Smooth muscle cell (in vitro differentiated cells): Measurements from ENCODE around the gene TMEM258. TPM values are rescaled to one million over a fixed set of nuclear protein-coding genes. Genes with fewer than 3 reads are reported as not detected.

Experiments used
- DNase-seq: peaks from one replicate; lab custom pipeline; 2025; ENCODE audit not compliant: unreplicated experiment; lab: John Stamatoyannopoulos, UW
- H2AFZ ChIP-seq: fragments of 200-600 bp; sonication (generic); 2 replicates; pipeline ENCODE4 v1.6.0; 2016; ENCODE audit warnings: antibody characterized with exemption, low read depth, mild to moderate bottlenecking
- H3F3A ChIP-seq: fragments of 200-600 bp; sonication (generic); 2 replicates; pipeline ENCODE4 v1.6.0; 2017; ENCODE audit warnings: antibody characterized with exemption, low read depth
- H3K27ac ChIP-seq: fragments of 200-600 bp; sonication (generic); 2 replicates; pipeline ENCODE4 v1.5.1; 2016; ENCODE audit warnings: low read depth, mild to moderate bottlenecking
- H3K27me3 ChIP-seq: fragments of 200-600 bp; sonication (generic); 2 replicates; pipeline ENCODE4 v1.6.1; 2016; ENCODE audit warnings: low read depth, mild to moderate bottlenecking
- H3K36me3 ChIP-seq: fragments of 200-600 bp; sonication (generic); 2 replicates; pipeline ENCODE4 v1.5.1; 2016; ENCODE audit warnings: low read depth
- H3K4me1 ChIP-seq: fragments of 200-600 bp; sonication (generic); 2 replicates; pipeline ENCODE4 v1.5.1; 2016; ENCODE audit warnings: low read depth
- H3K4me2 ChIP-seq: fragments of 200-600 bp; sonication (generic); 2 replicates; pipeline ENCODE4 v1.6.0; 2016; ENCODE audit warnings: mild to moderate bottlenecking
- H3K4me3 ChIP-seq: fragments of 200-600 bp; sonication (generic); 2 replicates; pipeline ENCODE4 v1.5.1; 2016; ENCODE audit warnings: mild to moderate bottlenecking
- H3K79me2 ChIP-seq: fragments of 200-600 bp; sonication (generic); 2 replicates; pipeline ENCODE4 v1.6.0; 2016; ENCODE audit warnings: low read depth, mild to moderate bottlenecking
- H3K9ac ChIP-seq: fragments of 200-600 bp; sonication (generic); 2 replicates; pipeline ENCODE4 v1.6.0; 2016; ENCODE audit warnings: low read depth
- H3K9me3 ChIP-seq: fragments of 200-600 bp; sonication (generic); replicated peaks from 2 replicates; pipeline ENCODE4 v1.5.1; 2016; ENCODE audit warnings: low read depth
- H4K20me1 ChIP-seq: fragments of 200-600 bp; sonication (generic); 2 replicates; pipeline ENCODE4 v1.6.0; 2016; ENCODE audit warnings: low read depth
- CTCF ChIP-seq: fragments of 200-600 bp; sonication (generic); IDR thresholded peaks from 2 replicates; pipeline ENCODE4 v1.5.1; 2017; ENCODE audit warnings: borderline replicate concordance, mild to moderate bottlenecking, antibody characterized with exemption; ENCODE audit not compliant: insufficient read depth, poor library complexity, severe bottlenecking
- WGBS: methylation state at CpG from one replicate; pipeline ENCODE4 v1.1.7; 2016; ENCODE audit warnings: low lambda C conversion rate; 5-methylcytosine and 5-hydroxymethylcytosine counted together
- polyA plus RNA-seq: library from polyadenylated mRNA; unstranded; fragments of >200 nt; fragmentation: Nextera tagmentation; extraction: Ambion mirVana; gene quantifications from 2 replicates; pipeline ENCODE4 v1.2.1, GENCODE V29; 2016
- total RNA-seq: library from RNA; depleted of rRNA; stranded (reverse); fragments of >200 nt; gene quantifications from 2 replicates; pipeline ENCODE4 v1.2.3, GENCODE V29; 2014

TMEM258 gene
- total and polyA plus RNA-seq, 2 experiments from 2014 or later, result 118 to 300 TPM

DNA sequence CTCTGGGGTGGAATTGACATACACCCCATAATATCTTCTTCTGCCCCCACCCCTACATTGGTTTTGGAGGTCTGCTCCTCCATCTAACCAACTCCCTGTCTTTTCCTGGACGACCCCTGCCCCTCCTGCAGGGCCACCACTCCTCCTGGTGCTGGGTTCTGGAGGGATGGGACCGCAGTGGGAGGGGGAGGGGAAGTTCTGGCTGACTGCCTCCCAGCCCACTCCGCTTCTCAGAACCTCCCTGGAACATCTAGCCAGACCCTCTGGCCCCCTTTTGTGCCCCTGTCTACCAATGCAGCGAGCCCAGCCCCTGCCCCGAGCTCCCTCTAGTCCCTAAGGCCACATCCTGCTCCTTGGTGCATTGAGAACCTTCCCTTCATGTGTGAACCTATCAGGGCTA, 38.7 kb downstream of the TMEM258 start:
- no peaks in the 10 kb centered on the region for H3K27me3 ChIP-seq
- H3F3A ChIP-seq, result peaks cover 8% of the 10 kb centered on the region
- H3K4me1 ChIP-seq, result peaks cover 40% of the 10 kb centered on the region
- H4K20me1 ChIP-seq, result peaks cover 11% of the 10 kb centered on the region
- TF ChIP-seq CTCF, result no peak
- peak overlapping the region; percentile 60 for H3K27ac ChIP-seq
- H3K9me3 ChIP-seq, result no peaks in the 10 kb centered on the region
- no peaks in the 10 kb centered on the region for H3K36me3 ChIP-seq
- peaks cover 53% of the 10 kb centered on the region for H3K79me2 ChIP-seq
- WGBS, result 43% methylated on average over 5 of the region's 5 CpGs
- DNase-seq, result no peak
- H3K9ac ChIP-seq, result peak overlapping the region; percentile 56
- H2AFZ ChIP-seq, result no peak overlapping the region
- peak overlapping the region; percentile 89 for H3K4me2 ChIP-seq
- H3K4me3 ChIP-seq, result peak overlapping the region; percentile 79

GRCh38 chr11:61752925-61753521, 39.4 kb downstream of the TMEM258 start:
- H3K27me3 ChIP-seq, result no peaks in the 10 kb centered on the region
- H3K27ac ChIP-seq, result peak overlapping the region; percentile 60
- WGBS, result 31% methylated on average over 14 of the region's 17 CpGs
- H3K9me3 ChIP-seq, result no peaks in the 10 kb centered on the region
- peak overlapping the region; percentile 89 for H3K4me2 ChIP-seq
- H2AFZ ChIP-seq, result peak overlapping the region; percentile 66
- H3K4me1 ChIP-seq, result peaks cover 40% of the 10 kb centered on the region
- peak overlapping the region; percentile 79 for H3K4me3 ChIP-seq
- no peak for DNase-seq
- no peak for TF ChIP-seq CTCF
- peaks cover 8% of the 10 kb centered on the region for H3F3A ChIP-seq
- peaks cover 5% of the 10 kb centered on the region for H4K20me1 ChIP-seq
- no peaks in the 10 kb centered on the region for H3K36me3 ChIP-seq
- H3K9ac ChIP-seq, result peak overlapping the region; percentile 56
- H3K79me2 ChIP-seq, result peaks cover 48% of the 10 kb centered on the region

DNA sequence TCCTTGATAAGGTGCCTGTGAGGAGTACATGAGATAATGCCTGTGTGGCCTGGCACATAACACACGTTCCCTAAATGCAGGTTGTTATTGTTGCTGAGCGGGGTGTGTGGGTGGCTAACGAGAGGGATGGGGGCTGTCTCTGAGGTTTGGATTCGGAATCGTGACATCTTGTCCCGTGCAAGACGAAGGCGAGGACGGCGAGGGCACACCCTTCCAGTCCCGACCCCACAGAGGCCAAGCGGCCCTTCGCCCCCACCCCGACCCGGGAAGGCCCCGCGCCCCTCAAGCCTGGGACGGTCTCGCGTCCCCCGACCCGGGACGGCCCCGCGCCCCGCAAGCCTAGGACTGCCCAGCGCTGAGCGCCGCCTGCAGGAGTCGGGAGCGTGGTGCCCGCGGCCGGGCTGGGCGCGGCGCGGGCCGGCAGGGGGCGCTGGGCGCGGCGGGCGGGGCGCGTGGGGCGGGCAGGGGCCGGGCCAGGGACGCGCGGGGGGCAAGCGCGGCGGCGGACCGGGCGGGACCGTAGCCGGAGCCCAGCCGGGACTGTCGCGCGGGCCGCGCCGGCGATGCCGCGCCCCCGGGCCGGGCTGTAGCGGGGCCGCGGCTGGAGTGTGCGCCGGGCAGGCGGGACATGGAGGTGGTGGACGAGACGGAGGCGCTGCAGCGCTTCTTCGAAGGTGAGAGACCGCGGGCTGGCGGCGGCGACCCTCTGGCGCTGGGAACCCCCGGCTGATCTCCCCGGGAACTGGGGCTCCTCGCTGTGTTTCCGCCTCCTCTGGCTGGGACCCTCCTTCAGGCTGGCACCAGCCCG, 40.1 kb downstream of the TMEM258 start, which contains the start of gene MYRF:
TSS of gene MYRF (plus strand) at position 520 of the 808 bp plus-strand sequence. CDS start at position 629, 109 bp downstream.
- peak within 1 kb of the TSS; percentile 79 for H3K4me3 ChIP-seq
- H2AFZ ChIP-seq, result peak within 1 kb of the TSS; percentile 66
- H3K9ac ChIP-seq, result peak within 1 kb of the TSS; percentile 56
- WGBS, result 7% methylated on average over 45 of the region's 93 CpGs
- H3K4me2 ChIP-seq, result peak within 1 kb of the TSS; percentile 89
- H3K79me2 ChIP-seq, result peaks cover 43% of the 10 kb centered on the region
- peaks cover 40% of the 10 kb centered on the region for H3K4me1 ChIP-seq
- H3K27me3 ChIP-seq, result no peaks in the 10 kb centered on the region
- H3K27ac ChIP-seq, result peak within 1 kb of the TSS; percentile 60
- no peaks in the 10 kb centered on the region for H3K36me3 ChIP-seq
- no peaks in the 10 kb centered on the region for H4K20me1 ChIP-seq
- DNase-seq, result peak; percentile 42
- peak; percentile 44 for TF ChIP-seq CTCF
- H3K9me3 ChIP-seq, result no peaks in the 10 kb centered on the region
- H3F3A ChIP-seq, result peaks cover 8% of the 10 kb centered on the region
